Hepatocyte (in vitro differentiated cells): ENCODE data around the gene PPP1CC. TPM values are rescaled to one million over a fixed set of nuclear protein-coding genes. Genes with fewer than 3 reads are reported as not detected.

ENCODE experiments used
- DNase-seq: peaks from one replicate; pipeline ENCODE4 v3.0.0-alpha.2; 2016; ENCODE audit warnings: low spot score
- H2AFZ ChIP-seq: fragments of 200-600 bp; sonication (generic); 2 replicates; pipeline ENCODE4 v1.6.0; 2016; ENCODE audit warnings: antibody characterized with exemption, mild to moderate bottlenecking
- H3K27ac ChIP-seq: fragments of 200-600 bp; sonication (generic); 2 replicates; pipeline ENCODE4 v1.5.1; 2016; ENCODE audit warnings: mild to moderate bottlenecking
- H3K27me3 ChIP-seq: fragments of 200-600 bp; sonication (generic); 2 replicates; pipeline ENCODE4 v1.6.1; 2016
- H3K36me3 ChIP-seq: fragments of 200-600 bp; sonication (generic); replicated peaks from 2 replicates; pipeline ENCODE4 v1.5.1; 2016; ENCODE audit warnings: low read depth; ENCODE audit not compliant: insufficient read depth
- H3K4me1 ChIP-seq: fragments of 200-600 bp; sonication (generic); 2 replicates; pipeline ENCODE4 v1.5.1; 2016; ENCODE audit warnings: mild to moderate bottlenecking, moderate library complexity; ENCODE audit not compliant: insufficient read depth
- H3K4me2 ChIP-seq: fragments of 200-600 bp; sonication (generic); 2 replicates; pipeline ENCODE4 v1.6.0; 2016
- H3K4me3 ChIP-seq: fragments of 200-600 bp; sonication (generic); 2 replicates; pipeline ENCODE4 v1.5.1; 2016; ENCODE audit warnings: mild to moderate bottlenecking
- H3K79me2 ChIP-seq: fragments of 200-600 bp; sonication (generic); 2 replicates; pipeline ENCODE4 v1.6.0; 2017; ENCODE audit warnings: mild to moderate bottlenecking
- H3K9me2 ChIP-seq: fragments of 200-600 bp; sonication (generic); replicated peaks from 2 replicates; pipeline ENCODE4 v1.6.0; 2017; ENCODE audit warnings: mild to moderate bottlenecking; ENCODE audit not compliant: insufficient read depth
- H3K9me3 ChIP-seq: fragments of 200-600 bp; sonication (generic); 2 replicates; pipeline ENCODE4 v1.5.1; 2016; ENCODE audit warnings: low read depth, mild to moderate bottlenecking
- H4K20me1 ChIP-seq: fragments of 200-600 bp; sonication (generic); 2 replicates; pipeline ENCODE4 v1.6.0; 2016; ENCODE audit warnings: mild to moderate bottlenecking; ENCODE audit not compliant: insufficient read depth, poor library complexity, severe bottlenecking
- EZH2 ChIP-seq: fragments of 200-600 bp; sonication (generic); IDR thresholded peaks from 2 replicates; pipeline ENCODE4 v1.6.1; 2016; ENCODE audit warnings: antibody characterized with exemption, mild to moderate bottlenecking, borderline replicate concordance
- EZH2phosphoT487 ChIP-seq: fragments of 200-600 bp; sonication (generic); IDR thresholded peaks from one replicate; pipeline ENCODE4 v1.6.1; 2018; ENCODE audit warnings: antibody characterized with exemption, mild to moderate bottlenecking, low read depth, moderate library complexity; ENCODE audit not compliant: unreplicated experiment, severe bottlenecking
- WGBS: methylation state at CpG from one replicate; pipeline ENCODE4 v1.1.6; 2016; ENCODE audit warnings: low lambda C conversion rate; ENCODE audit errors: missing lambda C conversion rate; 5-methylcytosine and 5-hydroxymethylcytosine counted together
- polyA plus RNA-seq: library from polyadenylated mRNA; unstranded; fragments of >200 nt; fragmentation: Nextera tagmentation; extraction: Ambion mirVana; gene quantifications from 2 replicates; pipeline ENCODE4 v1.2.1, GENCODE V29; 2016
- total RNA-seq: library from RNA; depleted of rRNA; stranded (reverse); fragments of >200 nt; gene quantifications from 2 replicates; pipeline ENCODE4 v1.2.3, GENCODE V29; 2014
- TF ChIP-seq, protein P1 (sequence below): fragments of 200-600 bp; sonication (generic); IDR thresholded peaks from 2 replicates; pipeline ENCODE4 v1.5.1; 2016; ENCODE audit warnings: antibody characterized with exemption, mild to moderate bottlenecking; ENCODE audit not compliant: poor library complexity

PPP1CC gene
- total and polyA plus RNA-seq, 2 experiments from 2014 or later, result 43.5 to 134 TPM

DNA sequence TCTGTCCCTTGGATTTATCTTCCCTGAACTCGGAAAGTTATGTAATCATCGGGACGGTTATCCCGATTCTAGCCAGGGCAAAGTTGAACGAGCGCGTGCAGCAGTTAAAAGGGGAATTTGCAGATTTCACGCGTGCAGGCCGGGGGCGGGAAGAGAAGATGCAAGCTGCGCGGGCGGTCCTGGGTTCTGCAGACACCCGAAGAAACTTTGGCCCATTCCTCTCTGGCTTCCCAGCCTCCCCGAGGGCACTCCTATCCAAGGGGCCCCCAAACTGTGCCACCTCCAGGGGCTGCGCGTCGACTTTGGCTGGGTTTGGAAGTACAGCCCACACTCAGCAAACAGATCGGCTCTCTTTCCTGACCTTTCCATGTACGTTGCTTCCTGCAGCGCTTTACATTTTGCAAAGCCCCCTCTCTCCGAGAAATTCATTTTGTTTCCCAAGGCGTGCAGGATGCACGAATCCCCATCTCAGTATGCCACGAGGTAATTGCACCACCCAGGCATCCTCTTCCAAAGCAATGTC is 941 bp upstream of the PPP1CC start:
- peaks cover 40% of the 10 kb centered on the region for H3K79me2 ChIP-seq
- H3K36me3 ChIP-seq, result no peaks in the 10 kb centered on the region
- TF ChIP-seq, protein P1, sequence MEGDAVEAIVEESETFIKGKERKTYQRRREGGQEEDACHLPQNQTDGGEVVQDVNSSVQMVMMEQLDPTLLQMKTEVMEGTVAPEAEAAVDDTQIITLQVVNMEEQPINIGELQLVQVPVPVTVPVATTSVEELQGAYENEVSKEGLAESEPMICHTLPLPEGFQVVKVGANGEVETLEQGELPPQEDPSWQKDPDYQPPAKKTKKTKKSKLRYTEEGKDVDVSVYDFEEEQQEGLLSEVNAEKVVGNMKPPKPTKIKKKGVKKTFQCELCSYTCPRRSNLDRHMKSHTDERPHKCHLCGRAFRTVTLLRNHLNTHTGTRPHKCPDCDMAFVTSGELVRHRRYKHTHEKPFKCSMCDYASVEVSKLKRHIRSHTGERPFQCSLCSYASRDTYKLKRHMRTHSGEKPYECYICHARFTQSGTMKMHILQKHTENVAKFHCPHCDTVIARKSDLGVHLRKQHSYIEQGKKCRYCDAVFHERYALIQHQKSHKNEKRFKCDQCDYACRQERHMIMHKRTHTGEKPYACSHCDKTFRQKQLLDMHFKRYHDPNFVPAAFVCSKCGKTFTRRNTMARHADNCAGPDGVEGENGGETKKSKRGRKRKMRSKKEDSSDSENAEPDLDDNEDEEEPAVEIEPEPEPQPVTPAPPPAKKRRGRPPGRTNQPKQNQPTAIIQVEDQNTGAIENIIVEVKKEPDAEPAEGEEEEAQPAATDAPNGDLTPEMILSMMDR, result no peak
- no peak for TF ChIP-seq EZH2phosphoT487
- no peak for TF ChIP-seq EZH2
- peak; percentile 65 for DNase-seq
- no peaks in the 10 kb centered on the region for H3K9me3 ChIP-seq
- 7% methylated on average over 26 of the region's 26 CpGs for WGBS
- H3K4me2 ChIP-seq, result peak overlapping the region; percentile 87
- no peaks in the 10 kb centered on the region for H3K27me3 ChIP-seq
- peak overlapping the region; percentile 53 for H3K4me3 ChIP-seq
- peaks cover 19% of the 10 kb centered on the region for H3K4me1 ChIP-seq
- peak overlapping the region; percentile 77 for H3K27ac ChIP-seq
- H2AFZ ChIP-seq, result peak overlapping the region; percentile 91
- peaks cover 35% of the 10 kb centered on the region for H4K20me1 ChIP-seq
- no peaks in the 10 kb centered on the region for H3K9me2 ChIP-seq

DNA sequence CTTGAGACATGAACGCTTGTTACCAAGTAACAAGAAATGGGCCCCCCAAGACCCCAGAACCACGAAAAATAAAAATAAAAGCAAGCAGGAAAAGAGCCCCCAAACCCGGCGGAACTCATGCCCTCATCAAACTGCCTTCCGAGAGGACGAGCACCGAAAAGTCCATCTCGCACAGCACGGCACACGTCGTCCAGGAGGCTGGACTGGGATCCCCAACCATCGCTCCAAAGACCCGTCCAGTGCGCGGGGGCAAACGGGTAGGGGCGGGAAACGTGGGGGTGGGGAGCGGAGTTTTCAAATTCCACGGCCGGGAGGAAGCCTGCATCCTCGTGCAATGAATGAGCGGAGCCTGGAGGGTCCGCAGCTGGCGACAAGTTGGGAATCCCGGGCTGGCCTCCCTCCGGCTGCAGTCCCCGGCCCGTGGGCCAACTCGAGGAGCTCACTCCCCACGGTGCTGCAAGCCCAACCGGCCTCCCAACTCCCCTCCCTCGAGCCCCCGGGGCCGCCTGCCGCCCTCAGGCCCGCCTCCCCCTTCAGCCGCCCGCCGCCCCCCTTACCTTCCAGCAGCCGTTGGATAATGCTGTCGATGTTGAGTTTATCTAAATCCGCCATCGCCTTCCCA is 484 bp downstream of the PPP1CC start:
- Histone ChIP-seq H4K20me1 (peaks cover 49% of the 10 kb centered on the region), H3K27ac (peak overlapping the region; percentile 95), H3K4me3 (peak overlapping the region; percentile 89), H3K36me3 (no peaks in the 10 kb centered on the region), H3K79me2 (peaks cover 54% of the 10 kb centered on the region), H3K27me3 (no peaks in the 10 kb centered on the region), H3K4me1 (peaks cover 19% of the 10 kb centered on the region), H2AFZ (peak overlapping the region; percentile 79), H3K4me2 (peak overlapping the region; percentile 92), H3K9me3 (no peaks in the 10 kb centered on the region), H3K9me2 (no peaks in the 10 kb centered on the region)
- 0% methylated on average over 18 of the region's 44 CpGs for WGBS
- TF ChIP-seq, protein P1, result no peak
- TF ChIP-seq EZH2phosphoT487, result no peak
- no peak for TF ChIP-seq EZH2
- DNase-seq, result peak; percentile 64

DNA sequence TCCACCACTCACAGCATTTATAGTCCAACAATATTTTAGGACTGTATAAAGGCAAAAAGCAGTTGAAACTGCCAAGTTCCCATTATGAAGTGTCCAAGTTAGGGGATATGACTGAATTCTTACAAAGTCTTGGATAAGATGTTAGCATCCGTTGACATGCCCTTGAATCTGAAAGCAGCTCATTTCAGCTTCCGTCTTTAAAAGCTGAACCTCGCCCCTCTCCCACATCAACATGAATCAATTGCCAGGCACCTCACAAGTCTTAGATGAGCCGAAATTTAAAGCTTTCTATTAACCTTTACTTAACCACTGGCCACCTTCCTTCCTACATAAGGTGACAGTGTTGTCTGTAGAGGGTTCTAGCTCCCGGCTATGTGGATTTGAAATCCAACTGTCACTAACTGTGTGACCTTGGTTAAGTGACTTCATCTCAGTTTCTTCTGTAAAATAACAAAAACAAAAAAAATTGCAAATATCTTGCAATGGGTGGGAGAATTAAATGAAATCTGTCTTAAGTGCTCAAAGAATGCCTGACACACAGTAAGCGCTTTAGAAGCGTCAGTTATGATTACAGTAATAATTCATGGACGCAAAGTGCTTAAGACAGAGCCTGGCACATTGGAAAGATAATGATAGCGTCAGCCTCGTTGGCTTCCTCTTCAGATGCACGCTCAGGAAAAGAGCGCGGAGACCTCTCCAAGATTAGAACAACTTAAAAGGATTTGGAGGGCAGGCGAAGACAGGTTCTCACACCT is 1.2 kb downstream of the PPP1CC start:
- WGBS, result 1% methylated on average over 14 of the region's 14 CpGs

More for the DNA sequence above, 1.2 kb downstream of the PPP1CC start:
- peaks cover 19% of the 10 kb centered on the region for H3K4me1 ChIP-seq
- H3K4me2 ChIP-seq, result peak overlapping the region; percentile 92
- H4K20me1 ChIP-seq, result peaks cover 56% of the 10 kb centered on the region
- H3K79me2 ChIP-seq, result peaks cover 61% of the 10 kb centered on the region
- peak overlapping the region; percentile 89 for H3K4me3 ChIP-seq
- no peak overlapping the region for H3K27ac ChIP-seq
- peak; percentile 43 for DNase-seq
- no peaks in the 10 kb centered on the region for H3K36me3 ChIP-seq
- peak overlapping the region; percentile 79 for H2AFZ ChIP-seq
- TF ChIP-seq EZH2phosphoT487, result no peak
- TF ChIP-seq, protein P1, result no peak
- no peak for TF ChIP-seq EZH2
- H3K27me3 ChIP-seq, result no peaks in the 10 kb centered on the region
- no peaks in the 10 kb centered on the region for H3K9me2 ChIP-seq
- no peaks in the 10 kb centered on the region for H3K9me3 ChIP-seq
